Brain pericyte (primary cell): Measurements from ENCODE around the gene ZNRF1.

ENCODE experiments used
- DNase-seq: peaks from one replicate; pipeline ENCODE4 v3.0.0-alpha.2; 2012; ENCODE audit warnings: low read depth, low spot score

ZNRF1 gene

GRCh38 chr16:75059411-75059810 is 60.6 kb downstream of the ZNRF1 start:
- DNase-seq, result no peak

- no peak for DNase-seq
Measured at GRCh38 chr16:75060723-75061122, 61.9 kb downstream of the ZNRF1 start.

- DNase-seq, result no peak
Measured at GRCh38 chr16:75061669-75062068, 62.8 kb downstream of the ZNRF1 start.

- DNase-seq, result no peak
Measured at GRCh38 chr16:75062135-75062975, 63.5 kb downstream of the ZNRF1 start.

- no peak for DNase-seq
Measured at GRCh38 chr16:75062976-75063346, 64.1 kb downstream of the ZNRF1 start.

GRCh38 chr16:75063549-75064088 is 64.8 kb downstream of the ZNRF1 start:
- DNase-seq, result no peak

GRCh38 chr16:75064403-75065148 is 65.8 kb downstream of the ZNRF1 start:
- DNase-seq, result no peak

- no peak for DNase-seq
Measured at GRCh38 chr16:75065149-75065505, 66.3 kb downstream of the ZNRF1 start.

- DNase-seq, result no peak
Measured at GRCh38 chr16:75065521-75066149, 66.8 kb downstream of the ZNRF1 start.

GRCh38 chr16:75066861-75067447 is 68.1 kb downstream of the ZNRF1 start:
- DNase-seq, result no peak

GRCh38 chr16:75068085-75069031 is 69.5 kb downstream of the ZNRF1 start:
- DNase-seq, result no peak

- DNase-seq, result no peak
Measured at GRCh38 chr16:75070012-75070841, 71.4 kb downstream of the ZNRF1 start.

- no peak for DNase-seq
Measured at GRCh38 chr16:75071621-75072020, 72.8 kb downstream of the ZNRF1 start.

GRCh38 chr16:75072239-75072947 is 73.6 kb downstream of the ZNRF1 start:
- no peak for DNase-seq

- DNase-seq, result no peak
Measured at GRCh38 chr16:75073545-75074303, 74.9 kb downstream of the ZNRF1 start.

GRCh38 chr16:75074304-75074793 is 75.5 kb downstream of the ZNRF1 start:
- no peak for DNase-seq

- no peak for DNase-seq
Measured at GRCh38 chr16:75074920-75075687, 76.3 kb downstream of the ZNRF1 start.
